Endothelial cell of umbilical vein (primary cell): ENCODE measurements around the gene NEK6. TPM values are rescaled to one million over a fixed set of nuclear protein-coding genes. Genes with fewer than 3 reads are reported as not detected.

Experiments
- BruUV-seq: library from RNA; stranded (reverse); fragments of 400-500 nt; replicated peaks from 2 replicates; lab custom pipeline; 2021; lab: Mats Ljungman, UMichigan
- CTCF ChIA-PET: fragments of 300-600, 350-600 bp; sonication (Branson Sonifier 250); formaldehyde crosslinking; loops from one replicate; lab custom pipeline; 2021; ENCODE audit warnings: antibody characterized with exemption, inconsistent platforms; lab: Charles Lee
- POLR2A ChIA-PET: fragments of 300-600, 350-600 bp; sonication (Branson Sonifier 250); formaldehyde crosslinking; loops from one replicate; lab custom pipeline; 2021; ENCODE audit warnings: antibody characterized with exemption, inconsistent platforms; lab: Charles Lee
- DNase-seq: peaks from one replicate; pipeline ENCODE4 v3.0.0-alpha.2; 2011; ENCODE audit warnings: low read depth, low spot score
- FAIRE-seq: peaks from 2 replicates; lab custom pipeline; 2011; peaks lifted over from hg19 to GRCh38; lab: Jason Lieb, UNC
- H2AFZ ChIP-seq: 2 replicates; pipeline ENCODE4 v1.6.0; 2012; ENCODE audit warnings: low read depth, low read length, control low read depth, inconsistent platforms
- H3K27ac ChIP-seq: 2 replicates; pipeline ENCODE4 v1.5.1; 2011; ENCODE audit warnings: low read depth, mild to moderate bottlenecking, control low read depth, low read length, moderate library complexity; ENCODE audit not compliant: insufficient read depth
- H3K27me3 ChIP-seq, 2 experiments: 2 replicates each; pipeline versions ENCODE4 v1.6.0 to v1.6.1; 2011; ENCODE audit warnings: low read length in 2 of 2, mixed read lengths in 1 of 2; ENCODE audit not compliant: control insufficient read depth in 2 of 2, insufficient read depth in 2 of 2
- H3K36me3 ChIP-seq, 2 experiments: 2 replicates in 1 of 2; 3 replicates in 1 of 2; pipeline ENCODE4 v1.5.1; 2011; ENCODE audit warnings: low read length in 2 of 2, mild to moderate bottlenecking in 1 of 2, moderate library complexity in 1 of 2; ENCODE audit not compliant: control insufficient read depth in 2 of 2, insufficient read depth in 2 of 2; ENCODE audit errors: extremely low read depth in 1 of 2
- H3K4me1 ChIP-seq: 3 replicates; pipeline ENCODE4 v1.5.1; 2011; ENCODE audit warnings: mild to moderate bottlenecking, low read length; ENCODE audit not compliant: control insufficient read depth, insufficient read depth; ENCODE audit errors: extremely low read depth
- H3K4me2 ChIP-seq: 2 replicates; pipeline ENCODE4 v1.6.1; 2011; ENCODE audit warnings: low read length, control low read depth, mixed read lengths; ENCODE audit not compliant: insufficient read depth
- H3K4me3 ChIP-seq, 3 experiments: fragments of 200-600 bp in 1 of 3; sonication (generic), shearing (Covaris generic) in 1 of 3; replicated peaks in 1 of 3; 2 replicates each; pipeline ENCODE4 v1.5.1; 2011 to 2016; ENCODE audit warnings: control low read depth in 3 of 3, low read length in 3 of 3, mild to moderate bottlenecking in 2 of 3, inconsistent platforms in 1 of 3, low read depth in 1 of 3, moderate library complexity in 1 of 3; ENCODE audit not compliant: insufficient read depth in 1 of 3
- H3K79me2 ChIP-seq: 2 replicates; pipeline ENCODE4 v1.6.0; 2012; ENCODE audit warnings: low read length, inconsistent platforms; ENCODE audit not compliant: control insufficient read depth, insufficient read depth
- H3K9ac ChIP-seq: replicated peaks from 2 replicates; pipeline ENCODE3; 2011; ENCODE audit warnings: low read length, control low read depth; ENCODE audit not compliant: insufficient read depth; ENCODE audit errors: extremely low read depth
- H3K9me1 ChIP-seq: replicated peaks from 3 replicates; pipeline ENCODE4 v1.6.0; 2011; ENCODE audit warnings: mild to moderate bottlenecking, low read length; ENCODE audit not compliant: control insufficient read depth, insufficient read depth; ENCODE audit errors: extremely low read depth
- H3K9me3 ChIP-seq: replicated peaks from 2 replicates; pipeline ENCODE4 v1.5.1; 2012; ENCODE audit warnings: low read length, inconsistent platforms; ENCODE audit not compliant: control insufficient read depth, insufficient read depth
- H4K20me1 ChIP-seq: replicated peaks from 2 replicates; pipeline ENCODE3; 2011; ENCODE audit warnings: mild to moderate bottlenecking, low read length; ENCODE audit not compliant: control insufficient read depth, insufficient read depth; ENCODE audit errors: extremely low read depth
- CTCF ChIP-seq, 2 donors: IDR thresholded peaks; 1 replicate in 1 of 2; 2 replicates in 1 of 2; pipeline ENCODE4 v1.5.1; 2011; ENCODE audit warnings: low read length in 2 of 2, mild to moderate bottlenecking in 2 of 2, moderate library complexity in 2 of 2, control low read depth in 1 of 2, inconsistent platforms in 1 of 2, low read depth in 1 of 2; ENCODE audit not compliant: insufficient read depth in 1 of 2; ENCODE audit errors: extremely low read depth in 1 of 2
- EZH2 ChIP-seq: IDR thresholded peaks from 2 replicates; pipeline ENCODE4 v1.6.1; 2012; ENCODE audit warnings: borderline replicate concordance, low read depth, mild to moderate bottlenecking, moderate library complexity, low read length, inconsistent platforms; ENCODE audit not compliant: severe bottlenecking
- FOS ChIP-seq: IDR thresholded peaks from 2 replicates; pipeline ENCODE4 v1.6.1; 2011; ENCODE audit warnings: mild to moderate bottlenecking, low read length, moderate library complexity, borderline replicate concordance; ENCODE audit not compliant: insufficient read depth
- GATA2 ChIP-seq: IDR thresholded peaks from 2 replicates; pipeline ENCODE4 v1.7.0; 2011; ENCODE audit warnings: low read depth, mild to moderate bottlenecking, moderate library complexity, mixed read lengths, low read length; ENCODE audit not compliant: insufficient read length, insufficient read depth
- JUN ChIP-seq: IDR thresholded peaks from 2 replicates; pipeline ENCODE4 v1.6.1; 2011; ENCODE audit warnings: borderline replicate concordance, low read depth; ENCODE audit not compliant: insufficient read length, insufficient read depth
- MAX ChIP-seq: IDR thresholded peaks from 2 replicates; pipeline ENCODE4 v1.6.1; 2011; ENCODE audit not compliant: insufficient read depth, insufficient read length
- MYC ChIP-seq: IDR thresholded peaks from one replicate; pipeline ENCODE4 v1.6.1; 2011; ENCODE audit warnings: mild to moderate bottlenecking, low read depth, low read length
- POLR2A ChIP-seq: IDR thresholded peaks from 2 replicates; pipeline ENCODE4 v1.6.1; 2012; ENCODE audit warnings: low read depth, mild to moderate bottlenecking, control low read depth, low read length
- POLR2AphosphoS5 ChIP-seq: IDR thresholded peaks from 2 replicates; pipeline ENCODE4 v1.6.1; 2012; ENCODE audit warnings: low read depth, mild to moderate bottlenecking, control low read depth, low read length, moderate library complexity; ENCODE audit not compliant: insufficient read depth
- dilution Hi-C: fragments of 300-500 bp; cut with MboI; formaldehyde crosslinking; loops from one replicate; pipeline ENCODE4 v1.15.0; 2019; ENCODE audit warnings: low sequenced_read_pairs; ENCODE audit not compliant: extremely low pct_ligation_motif_present
- intact Hi-C: fragments of 100-400 bp; cut with micrococcal nuclease; formaldehyde crosslinking; loops from one replicate; pipeline ENCODE4 v1.10.0; 2022
- polyA plus RNA-seq, 4 experiments: library from polyadenylated mRNA; depleted of rRNA in 3 of 4; stranded (reverse) in 3 of 4; unstranded in 1 of 4; fragments of >200 nt; gene quantifications; 2 replicates each; pipeline versions ENCODE4 v1.2.1 to v1.2.3, GENCODE V29; 2011 to 2012; ENCODE audit warnings: missing spikeins in 1 of 4
- total RNA-seq: library from RNA; stranded (reverse); gene quantifications from 2 replicates; pipeline ENCODE4 v1.2.3, GENCODE V29; 2021

Gene NEK6
- total and polyA plus RNA-seq, 2 donors (not counting 3 experiments of a cell fraction or from before 2014, with no cell fraction given) = 64.3 to 67.1 TPM

- dilution Hi-C loops = no loop called here
- H3K9ac ChIP-seq = peak overlapping the region; percentile 10
- peaks cover 89% of the 10 kb centered on the region for H3K79me2 ChIP-seq
- H3K36me3 ChIP-seq = peaks cover 1 to 4% of the 10 kb centered on the region in 2 experiments
- H3K4me2 ChIP-seq = no peak overlapping the region
- POLR2A ChIA-PET = no interaction called here
- no peak for DNase-seq
- intact Hi-C loops = loop anchor here (1.0 to 2.0 kb wide), 5 partner anchors 11 to 36 kb away; no protein-coding TSS in a partner anchor
- CTCF ChIA-PET = interaction anchor here (0.6 to 2.7 kb wide), 11 partner anchors 9 to 174 kb away, joined by 3 to 18 read pairs (median 5); no protein-coding TSS in a partner anchor
- no peak overlapping the region for H3K4me3 ChIP-seq
- H3K9me1 ChIP-seq = no peaks in the 10 kb centered on the region
- no peak for TF ChIP-seq MAX
- no peak for TF ChIP-seq GATA2
- no peak for TF ChIP-seq POLR2AphosphoS5
- TF ChIP-seq JUN = no peak
- TF ChIP-seq EZH2 = no peak
- TF ChIP-seq POLR2A = no peak
- TF ChIP-seq CTCF (IDR thresholded peaks at IDR 0.05; ENCODE audit: extremely low read depth in 1 of 2, insufficient read depth in 1 of 2, low read depth in 1 of 2, low read length in 2 of 2) = no peak
- no peak for TF ChIP-seq MYC
- no peak for TF ChIP-seq FOS
- no peak overlapping the region for H2AFZ ChIP-seq
- FAIRE-seq = no peak
- H3K9me3 ChIP-seq = no peaks in the 10 kb centered on the region
- no TSS peak for BruUV-seq
- H3K27ac ChIP-seq = peak overlapping the region; percentile 62
- no peaks in the 10 kb centered on the region for H3K27me3 ChIP-seq
- H3K4me1 ChIP-seq = peaks cover 70% of the 10 kb centered on the region
- no peaks in the 10 kb centered on the region for H4K20me1 ChIP-seq
Observed at GRCh38 chr9:124296796-124297550, 39.2 kb downstream of the NEK6 start.
